Vagina (tissue), 2 donors: ENCODE measurements around the gene MICB.

Source experiments
- CTCF ChIP-seq, 3 experiments: fragments of 450-650 bp in 2 of 3; fragments of 200-600 bp in 1 of 3; sonication (generic) in 1 of 3; IDR thresholded peaks; one replicate each; pipeline ENCODE4 v1.5.1; 2017 to 2019; ENCODE audit warnings: antibody characterized with exemption in 3 of 3, mild to moderate bottlenecking in 2 of 3, moderate library complexity in 2 of 3
- POLR2A ChIP-seq, 2 donors: fragments of 450-650 bp; IDR thresholded peaks; one replicate each; pipeline ENCODE4 v1.6.1; 2017; ENCODE audit warnings: antibody characterized with exemption in 2 of 2, mild to moderate bottlenecking in 2 of 2, moderate library complexity in 2 of 2
- POLR2AphosphoS5 ChIP-seq, 2 donors: sonication (generic); formaldehyde crosslinking; IDR thresholded peaks; one replicate each; pipeline ENCODE4 v1.9.0; 2017; ENCODE audit warnings: antibody characterized with exemption in 2 of 2, mild to moderate bottlenecking in 2 of 2, low read depth in 1 of 2; ENCODE audit not compliant: insufficient read depth in 1 of 2

- no peak for TF ChIP-seq CTCF (IDR thresholded peaks at IDR 0.05)
- no peak for TF ChIP-seq POLR2A (IDR thresholded peaks at IDR 0.05)
- TF ChIP-seq POLR2AphosphoS5 (IDR thresholded peaks at IDR 0.05; ENCODE audit: insufficient read depth in 1 of 2, low read depth in 1 of 2) = no peak
Observed at GRCh38 chr6:31558318-31558625, 60.3 kb downstream of the MICB start.
